ENCODE measurements around the gene TMPRSS3. TPM values are rescaled to one million over a fixed set of nuclear protein-coding genes. Genes with fewer than 3 reads are reported as not detected.

The TMPRSS3 gene
- total and polyA plus RNA-seq, 11 donors: 0.59 to 2.7 TPM; not detected in 9

DNA sequence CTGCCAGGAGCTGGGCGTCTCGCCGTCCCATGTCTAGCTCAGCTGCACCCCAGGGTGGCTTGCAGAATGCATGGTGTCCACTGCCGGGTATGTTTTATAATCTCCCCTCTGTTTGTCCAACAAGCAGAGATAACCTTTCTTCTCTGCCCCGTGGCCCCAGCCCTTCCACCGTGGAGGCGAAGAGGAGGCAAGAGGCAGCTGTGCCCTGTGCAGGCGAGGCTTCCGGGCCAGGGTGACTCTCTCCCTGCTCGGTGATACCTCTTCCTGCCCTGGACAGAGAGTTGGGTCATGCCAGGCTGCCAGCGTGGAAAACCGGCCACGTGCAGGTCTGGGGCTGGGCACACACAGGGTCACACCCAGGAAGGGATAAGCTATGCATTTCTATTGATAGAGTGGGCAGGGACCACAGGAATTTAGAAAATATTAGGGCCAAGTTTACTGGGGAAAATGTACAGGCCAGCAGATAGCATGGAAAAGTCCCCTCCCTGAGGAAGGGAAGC is 44.9 kb downstream of the TMPRSS3 start, which contains the start of gene TFF2:
TFF2 (minus strand) TSS at position 68 of the 500 bp plus-strand sequence; CDS start at position 31, 37 bp downstream.
- WGBS, 4 donors: 62 to 76% (median 70%) methylated on average over 13 of the region's 13 CpGs
- peak in 1 of 4 donors; percentile 33 for ATAC-seq
- H3K27me3 ChIP-seq: peaks cover 0 to 11% (median 0%) of the 10 kb centered on the region in 9 donors
- intact Hi-C loops (cut with DNase I): no loop called here
- TF ChIP-seq, protein P1, sequence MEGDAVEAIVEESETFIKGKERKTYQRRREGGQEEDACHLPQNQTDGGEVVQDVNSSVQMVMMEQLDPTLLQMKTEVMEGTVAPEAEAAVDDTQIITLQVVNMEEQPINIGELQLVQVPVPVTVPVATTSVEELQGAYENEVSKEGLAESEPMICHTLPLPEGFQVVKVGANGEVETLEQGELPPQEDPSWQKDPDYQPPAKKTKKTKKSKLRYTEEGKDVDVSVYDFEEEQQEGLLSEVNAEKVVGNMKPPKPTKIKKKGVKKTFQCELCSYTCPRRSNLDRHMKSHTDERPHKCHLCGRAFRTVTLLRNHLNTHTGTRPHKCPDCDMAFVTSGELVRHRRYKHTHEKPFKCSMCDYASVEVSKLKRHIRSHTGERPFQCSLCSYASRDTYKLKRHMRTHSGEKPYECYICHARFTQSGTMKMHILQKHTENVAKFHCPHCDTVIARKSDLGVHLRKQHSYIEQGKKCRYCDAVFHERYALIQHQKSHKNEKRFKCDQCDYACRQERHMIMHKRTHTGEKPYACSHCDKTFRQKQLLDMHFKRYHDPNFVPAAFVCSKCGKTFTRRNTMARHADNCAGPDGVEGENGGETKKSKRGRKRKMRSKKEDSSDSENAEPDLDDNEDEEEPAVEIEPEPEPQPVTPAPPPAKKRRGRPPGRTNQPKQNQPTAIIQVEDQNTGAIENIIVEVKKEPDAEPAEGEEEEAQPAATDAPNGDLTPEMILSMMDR (IDR thresholded peaks at IDR 0.05): no peak
- TF ChIP-seq POLR2A (IDR thresholded peaks at IDR 0.05): no peak
- no peak for DNase-seq
- no peaks in the 10 kb centered on the region for H3K36me3 ChIP-seq
- peaks cover 0 to 22% (median 6%) of the 10 kb centered on the region in 12 donors for H3K9me3 ChIP-seq
- no peak within 1 kb of the TSS for H3K27ac ChIP-seq
- H3K4me1 ChIP-seq: no peaks in the 10 kb centered on the region
- no peak within 1 kb of the TSS for H3K4me3 ChIP-seq

DNA sequence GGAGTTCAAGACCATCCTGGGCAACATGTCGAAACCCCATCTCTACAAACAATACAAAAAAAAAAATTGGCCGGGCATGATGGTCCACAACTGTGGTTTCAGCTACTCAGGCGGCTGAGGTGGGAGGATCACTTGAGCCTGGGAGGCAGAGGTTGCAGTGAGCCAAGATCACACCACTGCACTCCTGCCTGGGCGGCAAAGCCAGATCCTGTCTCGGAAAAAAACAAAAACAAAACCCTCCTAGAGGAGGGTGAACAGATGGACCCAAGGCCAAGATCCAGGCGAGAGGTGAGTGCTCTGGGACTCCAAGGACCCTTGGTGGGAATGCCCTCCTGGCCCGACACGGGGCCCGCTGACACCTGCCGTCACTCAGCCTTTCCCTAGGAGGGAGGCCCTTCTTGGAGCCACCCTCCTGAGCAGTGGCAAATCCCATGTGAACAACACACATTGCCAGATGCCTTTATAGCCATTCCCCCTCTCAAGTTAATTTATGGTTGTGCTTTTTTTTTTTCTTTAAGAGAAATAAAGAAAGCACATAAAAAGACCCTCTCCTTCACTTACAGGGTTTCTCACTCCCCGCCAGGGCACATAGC is 45.4 kb downstream of the TMPRSS3 start:
- H3K36me3 ChIP-seq: no peaks in the 10 kb centered on the region
- no peak for ATAC-seq
- H3K27ac ChIP-seq: no peak overlapping the region
- no peak for DNase-seq
- peaks cover 0 to 11% (median 0%) of the 10 kb centered on the region in 9 donors for H3K27me3 ChIP-seq
- intact Hi-C loops (cut with DNase I): no loop called here
- TF ChIP-seq, protein P1 (IDR thresholded peaks at IDR 0.05): no peak
- no peak for TF ChIP-seq POLR2A (IDR thresholded peaks at IDR 0.05)
- H3K4me3 ChIP-seq: no peak overlapping the region
- WGBS, 4 donors: 77 to 87% (median 80%) methylated on average over 11 of the region's 11 CpGs
- peaks cover 0 to 16% (median 5%) of the 10 kb centered on the region in 12 donors for H3K9me3 ChIP-seq
- H3K4me1 ChIP-seq: no peaks in the 10 kb centered on the region

DNA sequence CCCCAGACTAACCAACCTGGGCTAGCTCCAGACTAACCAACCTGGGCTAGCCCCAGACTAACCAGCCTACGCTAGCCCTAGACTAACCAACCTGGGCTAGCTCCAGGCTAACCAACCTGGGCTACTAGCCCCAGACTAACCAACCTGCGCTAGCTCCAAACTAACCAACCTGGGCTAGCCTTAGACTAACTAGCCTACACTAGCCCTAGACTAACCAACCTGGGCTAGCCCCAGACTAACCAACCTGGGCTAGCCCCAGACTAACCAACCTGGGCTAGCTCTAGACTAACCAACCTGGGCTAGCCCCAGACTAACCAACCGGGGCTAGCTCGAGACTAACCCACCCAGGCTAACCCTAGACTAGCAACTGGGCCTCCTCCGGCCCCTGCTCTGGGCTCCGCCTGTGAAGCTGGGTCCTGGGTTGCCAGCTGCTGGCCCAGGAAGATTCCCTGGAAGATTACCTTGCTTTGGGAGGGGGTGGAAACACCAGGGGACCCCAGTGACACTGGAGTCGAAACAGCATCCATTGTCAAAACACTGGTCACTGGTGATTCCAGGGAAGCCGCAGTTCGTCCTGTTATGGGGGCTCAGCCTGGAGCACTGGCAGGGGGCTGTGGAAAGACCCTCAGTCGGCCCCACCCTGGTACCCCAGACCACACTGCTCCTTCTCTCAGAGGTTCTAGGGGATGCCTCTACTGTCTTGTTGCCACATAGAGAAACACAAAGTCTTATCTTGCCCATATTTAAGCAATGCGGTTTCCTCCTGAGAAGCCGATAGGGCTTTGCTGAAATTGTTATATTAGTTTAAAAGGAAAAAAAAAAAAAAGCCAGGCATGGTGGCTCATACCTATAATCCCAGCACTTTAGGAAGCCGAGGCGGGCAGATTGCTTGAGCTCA is 46.2 kb downstream of the TMPRSS3 start:
- Histone ChIP-seq H3K27me3 (peaks cover 0 to 11% (median 0%) of the 10 kb centered on the region in 9 donors), H3K9me3 (peaks cover 0 to 9% (median under 1%) of the 10 kb centered on the region in 12 donors), H3K4me3 (no peak overlapping the region), H3K27ac (no peak overlapping the region), H3K36me3 (no peaks in the 10 kb centered on the region), H3K4me1 (no peaks in the 10 kb centered on the region)
- ATAC-seq (no peak), DNase-seq (no peak)
- TF ChIP-seq POLR2A (IDR thresholded peaks at IDR 0.05): no peak
- TF ChIP-seq, protein P1 (IDR thresholded peaks at IDR 0.05): no peak
- intact Hi-C loops (cut with DNase I): loop anchor here in 1 of 10 donors (10.0 kb wide), 1 partner anchor 195 kb away; no protein-coding TSS in a partner anchor
- 83 to 87% (median 84%) methylated on average over 10 to 14 of the region's 14 CpGs for WGBS, 4 donors

DNA sequence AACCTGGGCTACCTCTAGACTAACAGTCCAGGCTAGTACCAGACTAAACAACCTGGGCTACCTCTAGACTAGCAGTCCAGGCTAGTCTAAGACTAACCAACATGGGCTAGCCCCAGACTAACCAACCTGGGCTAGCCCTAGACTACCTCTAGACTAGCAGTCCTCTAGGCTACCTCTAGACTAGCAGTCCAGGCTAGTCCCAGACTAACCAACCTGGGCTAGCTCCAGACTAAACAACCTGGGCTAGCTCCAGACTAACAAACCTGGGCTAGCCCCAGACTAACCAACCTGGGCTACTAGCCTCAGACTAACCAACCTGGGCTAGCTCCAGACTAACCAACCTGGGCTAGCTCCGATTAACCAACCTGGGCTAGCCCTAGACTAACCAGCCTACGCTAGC is 47.1 kb downstream of the TMPRSS3 start:
- no peak overlapping the region for H3K4me3 ChIP-seq
- WGBS, 4 donors: 90 to 100% (median 97%) methylated on average over 2 of the region's 2 CpGs
- peaks cover 0 to 3% (median 0%) of the 10 kb centered on the region in 12 donors for H3K4me1 ChIP-seq
- no peak for DNase-seq
- no peaks in the 10 kb centered on the region for H3K9me3 ChIP-seq
- intact Hi-C loops (cut with DNase I): loop anchor here in 1 of 10 donors (10.0 kb wide), 1 partner anchor 194 kb away; no protein-coding TSS in a partner anchor
- ATAC-seq: no peak
- peaks cover 0 to 11% (median 0%) of the 10 kb centered on the region in 9 donors for H3K27me3 ChIP-seq
- H3K27ac ChIP-seq: no peak overlapping the region
- H3K36me3 ChIP-seq: no peaks in the 10 kb centered on the region
- no peak for TF ChIP-seq POLR2A (IDR thresholded peaks at IDR 0.05)
- TF ChIP-seq, protein P1 (IDR thresholded peaks at IDR 0.05): no peak

All from heart left ventricle (tissue), 16 donors.